NCI-H1048 (cell line): ENCODE data around the gene XK.
"Not testable (repeated sequence)": the region's sequence is repeated elsewhere in the genome, so short reads cannot be mapped to it uniquely, and the experiment has no call there.

Source experiments
- DNase-seq: peaks from one replicate; lab custom pipeline; 2025; lab: John Stamatoyannopoulos, UW

The XK gene

DNA sequence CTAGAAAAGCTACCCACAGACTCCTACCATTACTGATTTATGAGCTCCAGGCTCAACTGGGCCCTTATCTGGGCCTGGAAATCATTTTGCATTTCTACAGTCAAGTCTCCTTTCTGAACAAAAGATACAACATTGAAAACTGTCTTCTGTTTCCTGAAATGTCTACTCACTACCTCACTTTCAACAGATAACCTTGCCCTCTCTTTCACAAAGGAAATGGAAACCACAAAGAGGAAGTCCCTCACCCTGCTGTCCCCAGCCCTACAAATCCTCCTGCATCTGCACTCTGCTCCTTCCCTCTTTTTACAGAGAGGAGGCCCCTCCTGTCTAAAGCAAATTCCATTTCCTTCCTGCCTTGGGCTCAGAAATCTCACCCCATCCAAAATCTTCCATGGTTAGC lies 69.4 kb downstream of the XK start:
- DNase-seq = no peak

DNA sequence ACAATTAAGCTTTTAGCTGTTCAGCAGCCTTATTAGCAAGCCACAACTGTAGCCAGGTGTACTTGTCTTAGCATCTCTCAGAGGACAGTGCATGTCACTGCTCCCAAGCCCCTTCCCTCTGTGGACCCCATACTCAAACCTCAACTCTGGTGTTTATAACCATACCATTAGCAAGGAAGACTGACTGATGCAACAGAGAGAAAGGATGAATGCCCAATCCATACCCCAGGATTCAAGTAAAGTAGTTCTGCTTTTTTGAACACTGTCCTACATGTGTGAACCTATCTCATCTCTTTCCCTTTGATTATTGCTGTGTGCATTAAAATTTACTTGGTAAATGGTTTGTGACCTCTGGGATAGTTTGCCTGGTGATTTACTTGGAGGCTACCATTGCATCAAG lies 71.5 kb downstream of the XK start:
- no peak for DNase-seq

DNA sequence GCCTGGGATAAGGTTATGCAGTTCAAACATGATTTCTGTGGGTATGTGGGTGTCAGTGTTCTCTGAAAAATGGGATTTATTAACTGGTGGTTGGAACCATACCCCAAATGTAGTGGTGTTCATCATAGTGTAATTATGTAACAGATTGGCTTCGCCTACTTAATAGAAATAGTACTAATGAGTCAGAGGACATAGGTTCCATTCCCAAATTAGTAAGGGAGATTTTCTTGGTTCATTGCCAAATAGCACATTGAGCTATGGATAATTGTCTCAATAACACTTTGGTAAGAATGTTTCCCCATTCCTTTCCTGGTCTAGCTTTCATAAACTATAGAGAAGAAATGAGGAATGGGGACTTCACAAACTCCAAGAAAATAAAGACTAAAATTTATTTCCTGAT lies 73.8 kb downstream of the XK start:
- DNase-seq = no peak

DNA sequence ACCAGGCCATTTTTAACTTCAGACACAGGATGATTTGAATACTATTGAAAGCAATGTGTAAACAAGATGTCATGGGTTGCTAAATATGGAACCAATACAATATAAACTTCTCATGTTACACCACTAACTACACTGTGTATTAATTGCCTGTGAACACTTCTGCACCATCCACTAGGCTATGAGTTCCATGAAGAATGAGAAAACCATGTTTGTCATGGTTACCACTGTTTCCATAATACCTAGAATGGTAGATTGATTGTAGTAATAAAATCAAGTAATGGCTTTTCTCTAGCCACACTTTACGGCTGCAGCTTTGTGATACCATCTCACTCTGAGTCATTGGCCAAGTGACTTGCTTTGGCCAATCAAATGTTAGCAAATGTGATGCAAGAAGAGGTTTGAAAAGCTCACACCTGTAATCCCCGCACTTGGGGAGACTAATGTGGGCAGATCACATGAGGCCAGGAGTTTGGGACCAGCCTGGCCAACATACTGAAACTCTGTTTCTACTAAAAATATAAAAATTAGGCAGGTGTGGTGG lies 74.4 kb downstream of the XK start:
- no peak for DNase-seq

DNA sequence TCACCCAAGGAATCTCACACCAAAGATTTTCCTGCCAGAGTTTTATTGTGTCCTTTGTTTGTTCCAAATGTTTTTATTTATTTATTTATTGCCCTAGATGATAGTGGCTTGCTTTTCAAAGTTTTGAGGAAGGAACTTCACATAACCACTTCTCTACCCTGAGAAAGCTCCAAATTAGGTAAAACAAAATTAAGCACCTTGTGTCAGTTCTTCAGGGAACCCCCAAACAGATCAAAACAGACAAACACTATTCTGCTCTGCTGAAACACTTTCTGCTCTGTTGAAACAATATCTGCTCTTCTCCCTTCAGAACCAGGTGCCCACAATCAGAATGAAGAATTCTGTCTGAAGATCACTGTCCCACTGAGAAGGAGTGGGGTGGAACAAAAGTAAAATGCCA lies 77.8 kb downstream of the XK start:
- DNase-seq = no peak

DNA sequence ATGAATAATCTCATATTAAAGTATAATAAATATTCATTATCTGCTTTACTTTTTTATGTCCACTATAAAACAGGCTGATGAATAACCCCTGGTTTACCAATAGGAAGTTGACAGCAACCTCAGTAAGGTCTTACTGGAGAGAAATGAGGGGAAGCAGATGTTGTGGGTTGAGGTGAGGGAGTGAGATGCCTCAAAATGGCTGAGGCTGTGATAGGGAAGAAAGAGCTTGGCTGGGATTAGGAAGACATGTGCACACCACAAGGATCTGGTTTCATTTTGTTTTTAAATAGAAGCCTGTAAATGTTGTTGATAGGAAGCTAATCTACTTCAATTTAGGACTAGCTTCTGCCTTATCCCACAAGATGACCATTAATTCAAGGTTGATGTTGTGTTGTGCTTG lies 79.9 kb downstream of the XK start:
- DNase-seq = no peak

DNA sequence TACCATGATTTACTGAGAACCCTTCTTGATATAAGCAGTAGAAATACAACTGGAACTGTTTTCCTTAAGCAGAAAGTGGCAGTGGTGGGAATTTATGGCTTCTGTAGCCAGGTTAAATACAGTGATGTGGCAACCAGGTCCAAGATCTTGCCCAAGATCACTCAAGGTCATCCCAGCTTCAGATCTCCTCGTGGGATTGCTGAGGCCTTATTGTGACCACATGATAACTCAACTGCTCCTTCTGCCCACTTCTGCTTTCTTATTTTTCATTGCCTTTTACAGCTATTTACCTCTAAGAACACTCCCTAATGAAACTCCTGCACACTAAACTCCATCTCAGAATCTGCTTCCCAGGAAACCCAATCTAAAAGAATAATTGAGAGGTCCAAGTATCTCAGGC lies 81.8 kb downstream of the XK start:
- no peak for DNase-seq

DNA sequence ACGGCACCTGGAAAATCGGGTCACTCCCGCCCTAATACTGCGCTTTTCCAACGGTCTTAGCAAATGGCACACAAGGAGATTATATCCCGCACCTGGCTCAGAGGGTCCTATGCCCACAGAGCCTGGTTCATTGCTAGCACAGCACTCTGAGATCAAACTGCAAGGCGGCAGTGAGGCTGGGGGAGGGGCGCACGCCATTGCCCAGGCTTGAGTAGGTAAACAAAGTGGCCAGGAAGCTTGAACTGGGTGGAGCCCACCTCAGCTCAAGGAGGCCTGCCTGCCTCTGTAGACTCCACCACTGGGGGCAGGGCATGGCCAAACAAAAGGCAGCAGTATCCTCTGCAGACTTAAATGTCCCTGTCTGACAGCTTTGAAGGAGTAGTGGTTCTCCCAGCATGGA lies 83.3 kb downstream of the XK start:
- DNase-seq = not testable (repeated sequence)

DNA sequence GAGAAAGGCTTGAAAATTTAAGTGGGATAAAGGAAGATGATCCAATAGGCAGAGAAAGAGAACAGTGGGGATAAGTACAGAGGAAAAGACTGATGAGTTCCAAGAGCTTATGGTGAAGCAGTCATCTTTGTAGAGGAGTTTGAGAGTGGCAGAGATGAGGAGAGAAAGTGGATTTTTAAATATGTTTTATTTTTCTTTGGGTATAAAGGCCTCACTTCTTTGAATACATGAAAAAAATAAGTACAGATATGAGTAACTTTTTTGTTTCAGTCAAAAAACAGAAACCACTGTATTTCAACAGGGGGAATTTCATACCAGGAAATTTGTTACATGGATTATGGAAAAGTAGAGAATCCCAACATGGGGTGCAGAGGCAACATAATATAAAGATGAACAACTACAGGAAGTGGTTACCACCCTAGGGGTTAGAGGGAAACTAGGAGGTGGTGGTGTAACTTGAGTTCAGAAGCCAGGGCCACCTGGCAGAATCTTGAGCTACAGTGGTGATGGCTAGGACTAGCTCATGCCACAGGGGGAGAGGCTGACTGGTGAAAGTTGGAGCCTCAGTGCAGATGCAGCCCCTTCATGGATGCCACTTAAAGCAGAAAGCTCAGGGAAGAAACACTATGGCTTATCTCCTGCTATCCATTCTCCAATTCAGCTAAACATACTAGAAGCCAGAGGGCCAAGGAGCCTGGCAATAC lies 90.8 kb downstream of the XK start:
- DNase-seq = no peak

DNA sequence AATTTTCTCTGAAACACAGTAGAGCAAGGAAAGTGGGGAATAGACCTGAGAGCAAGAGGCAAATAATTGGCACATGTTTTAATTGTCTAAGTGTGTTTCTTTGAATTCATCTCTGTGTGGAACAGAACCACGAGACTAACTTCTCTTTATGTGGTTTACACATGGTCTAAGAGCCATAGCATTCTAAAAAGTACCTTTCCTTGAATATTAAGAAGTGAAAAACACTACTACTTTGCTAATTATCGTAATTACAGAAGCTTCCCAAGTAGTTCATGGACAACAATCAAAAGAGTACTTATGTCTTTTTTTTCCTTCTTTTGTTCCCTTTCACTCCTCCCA lies 91.4 kb downstream of the XK start:
- no peak for DNase-seq

DNA sequence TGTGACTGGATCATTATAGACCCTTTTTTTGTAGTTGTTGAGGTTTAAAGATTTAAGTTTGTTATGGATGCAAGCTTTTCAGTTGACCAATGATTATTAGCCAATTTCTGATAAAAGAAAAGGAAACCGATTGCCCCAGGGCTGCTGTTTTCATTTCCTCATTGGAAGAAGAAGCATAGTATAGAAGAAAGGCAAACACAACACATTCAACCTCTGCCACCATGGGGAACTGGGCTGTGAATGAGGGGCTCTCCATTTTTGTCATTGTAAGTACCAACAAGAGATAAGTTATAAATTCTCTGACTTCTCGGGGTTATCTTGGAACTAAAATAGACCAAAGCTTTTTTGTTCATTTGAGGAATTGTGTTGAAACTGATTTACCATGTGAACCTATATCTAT lies 94.3 kb downstream of the XK start, which contains the start of gene CYBB:
Gene CYBB (plus strand): TSS at position 203 of the 400 bp plus-strand sequence. CDS start 19 bp downstream, at position 222.
- no peak for DNase-seq

DNA sequence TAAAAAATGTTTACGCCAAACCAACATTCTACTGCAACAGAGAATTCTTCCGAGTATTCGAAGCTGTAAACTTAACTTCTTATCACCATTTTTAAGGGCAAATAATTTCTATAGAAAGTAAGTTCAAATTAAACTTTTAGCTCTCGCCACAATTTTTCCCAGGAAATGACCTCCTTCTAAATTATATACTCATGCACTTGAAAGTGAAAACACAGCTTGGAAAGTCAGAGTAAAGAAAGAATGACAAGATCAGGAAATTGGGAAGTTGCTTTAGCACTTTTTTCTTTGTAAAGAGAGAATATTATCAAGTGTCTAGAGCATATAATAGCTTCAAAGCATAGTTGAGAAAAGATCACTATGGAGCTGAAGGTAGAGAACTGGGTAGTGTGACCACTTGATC lies 95.5 kb downstream of the XK start:
- DNase-seq = no peak
